HepG2 (cell line): Measurements from ENCODE around the gene VRK3. TPM values are rescaled to one million over a fixed set of nuclear protein-coding genes. Genes with fewer than 3 reads are reported as not detected.
A peak's percentile ranks its signal among the peaks of the same experiment; 100 is the strongest.

Source experiments
- ARID3A ChIP-seq: IDR thresholded peaks from 2 replicates; pipeline ENCODE4 v1.6.1; 2012; ENCODE audit warnings: low read depth, low read length, improper control_type of control experiment
- HMGA1 ChIP-seq: sonication (generic); formaldehyde crosslinking; conservative IDR thresholded peaks from 2 replicates; pipeline ENCODE4 v1.4.0; 2020; ENCODE audit warnings: missing genetic modification reagents
- MEIS2 ChIP-seq: sonication (generic); formaldehyde crosslinking; IDR thresholded peaks from 2 replicates; pipeline ENCODE4 v1.9.0; 2021; ENCODE audit warnings: mild to moderate bottlenecking, missing genetic modification reagents
- MTA1 ChIP-seq: sonication (generic); formaldehyde crosslinking; IDR thresholded peaks from 2 replicates; pipeline ENCODE4 v1.4.0; 2020; ENCODE audit warnings: missing genetic modification reagents, mild to moderate bottlenecking, borderline replicate concordance
- MXD1 ChIP-seq: sonication (generic); formaldehyde crosslinking; IDR thresholded peaks from 2 replicates; pipeline ENCODE4 v1.4.0; 2020; ENCODE audit warnings: mild to moderate bottlenecking, missing genetic modification reagents
- PBX2 ChIP-seq: IDR thresholded peaks from 2 replicates; pipeline ENCODE4 v1.6.1; 2016; ENCODE audit warnings: control low read depth
- POGK ChIP-seq: sonication (generic); formaldehyde crosslinking; conservative IDR thresholded peaks from 2 replicates; pipeline ENCODE4 v1.8.0; 2022; ENCODE audit warnings: mild to moderate bottlenecking, moderate library complexity, missing genetic modification reagents
- POLR2A ChIP-seq, 2 experiments: IDR thresholded peaks; 2 replicates each; pipeline ENCODE4 v1.6.1; 2011; ENCODE audit warnings: low read depth in 2 of 2, low read length in 2 of 2, mild to moderate bottlenecking in 1 of 2, moderate library complexity in 1 of 2; ENCODE audit not compliant: insufficient read depth in 1 of 2
- POLR2AphosphoS5 ChIP-seq: IDR thresholded peaks from 2 replicates; pipeline ENCODE4 v1.6.1; 2012; ENCODE audit warnings: low read depth, low read length
- RBM39 ChIP-seq: fragments of 200-400 bp; formaldehyde crosslinking; IDR thresholded peaks from one replicate; pipeline ENCODE4 v1.6.1; 2018; ENCODE audit warnings: antibody characterized with exemption, mild to moderate bottlenecking, low read depth, low read length; ENCODE audit not compliant: poor library complexity, severe bottlenecking
- REPIN1 ChIP-seq: sonication (generic); formaldehyde crosslinking; IDR thresholded peaks from 2 replicates; pipeline ENCODE4 v1.8.0; 2022; ENCODE audit warnings: missing genetic modification reagents, low read depth, mild to moderate bottlenecking, borderline replicate concordance
- SP5 ChIP-seq: IDR thresholded peaks from 2 replicates; pipeline ENCODE4 v1.6.1; 2016; ENCODE audit warnings: low read depth, borderline replicate concordance
- SRSF9 ChIP-seq: fragments of 200-400 bp; formaldehyde crosslinking; IDR thresholded peaks from 2 replicates; pipeline ENCODE4 v1.6.1; 2018; ENCODE audit warnings: borderline replicate concordance, mild to moderate bottlenecking, low read depth, low read length; ENCODE audit not compliant: insufficient read depth, poor library complexity, severe bottlenecking
- ZBTB25 ChIP-seq: IDR thresholded peaks from 2 replicates; pipeline ENCODE4 v1.6.1; 2018; ENCODE audit warnings: missing genetic modification reagents
- ZNF180 ChIP-seq: sonication (generic); formaldehyde crosslinking; IDR thresholded peaks from 2 replicates; pipeline ENCODE4 v1.4.0; 2020; ENCODE audit warnings: low read depth, missing genetic modification reagents, borderline replicate concordance
- ZNF280D ChIP-seq: sonication (generic); formaldehyde crosslinking; IDR thresholded peaks from 2 replicates; pipeline ENCODE4 v1.5.1; 2020; ENCODE audit warnings: mild to moderate bottlenecking, missing genetic modification reagents
- ZNF343 ChIP-seq: sonication (generic); formaldehyde crosslinking; IDR thresholded peaks from 2 replicates; pipeline ENCODE4 v1.4.0; 2020; ENCODE audit warnings: mild to moderate bottlenecking, missing genetic modification reagents
- ZNF839 ChIP-seq: sonication (generic); formaldehyde crosslinking; IDR thresholded peaks from 2 replicates; pipeline ENCODE4 v1.4.0; 2020; ENCODE audit warnings: missing genetic modification reagents, mild to moderate bottlenecking, borderline replicate concordance
- polyA plus RNA-seq, 8 experiments: library from polyadenylated mRNA; depleted of rRNA in 3 of 8; stranded (reverse) in 7 of 8; unstranded in 1 of 8; fragments of >200 nt; fragmentation: Illumina TruSeq in 4 of 8; extraction: Trizol in 4 of 8; gene quantifications; 2 replicates each; pipeline versions ENCODE4 v1.2.1 to v1.2.3, GENCODE V29; 2011 to 2016; ENCODE audit warnings: low read depth in 4 of 8, missing spikeins in 1 of 8, mixed read lengths in 1 of 8; ENCODE audit not compliant: insufficient read depth in 1 of 8
- total RNA-seq, 5 experiments: library from RNA; depleted of rRNA; stranded (reverse); fragments of >200 nt; fragmentation: Illumina TruSeq; extraction: Trizol; gene quantifications; 2 replicates each; pipeline ENCODE4 v1.2.3, GENCODE V29; 2016; ENCODE audit warnings: low read depth in 1 of 5

The VRK3 gene
- total and polyA plus RNA-seq, 2 of the 13 experiments (the other 11 are each of a cell fraction or from before 2014, with no cell fraction given): 23.8 to 28.3 TPM

GRCh38 chr19:50025022-50025793 is at the start of gene VRK3 (continued):
- TF ChIP-seq ZNF280D (CRISPR knock-in tag): 0 out of 2 replicates have a peak, but pooled peaks have one; percentile 41
- TF ChIP-seq ARID3A: peak; percentile 49; the same call in 1 of the 2 replicates
- TF ChIP-seq SRSF9: no peak
- peak; percentile 62; the same call in 1 of the 2 replicates for TF ChIP-seq MXD1
- no peak for TF ChIP-seq REPIN1 (CRISPR knock-in tag)
- TF ChIP-seq HMGA1 (CRISPR knock-in tag): no peak
- TF ChIP-seq ZNF180 (CRISPR knock-in tag): no peak
- peak; percentile 73; the same call in 1 of the 2 replicates for TF ChIP-seq MEIS2 (CRISPR knock-in tag)
- no peak for TF ChIP-seq ZNF839 (CRISPR knock-in tag)
- TF ChIP-seq MTA1 (CRISPR knock-in tag): peak; percentile 61; the same call in 1 of the 2 replicates
- no peak for TF ChIP-seq POGK (CRISPR knock-in tag)
- TF ChIP-seq SP5 (CRISPR knock-in tag): peak; percentile 55; the same call in 1 of the 2 replicates
- peak; percentile 79 for TF ChIP-seq POLR2AphosphoS5
- no peak for TF ChIP-seq ZNF343
- TF ChIP-seq PBX2 (CRISPR knock-in tag): no peak
- TF ChIP-seq RBM39: no peak
- TF ChIP-seq POLR2A (IDR thresholded peaks at IDR 0.05; ENCODE audit: insufficient read depth in 1 of 2, low read depth in 2 of 2, low read length in 2 of 2): peak; percentile 58 to 87; a peak in 3 of 4 replicates
- TF ChIP-seq ZBTB25: peak; percentile 9; the same call in 1 of the 2 replicates
